ENCODE measurements around the gene DUXB.

GRCh38 chr16:75682308-75682707, 19.0 kb downstream of the DUXB start:
- no peak for TF ChIP-seq POLR2AphosphoS5 (IDR thresholded peaks at IDR 0.05; ENCODE audit: insufficient read depth, low read depth, low read length)
- TF ChIP-seq EZH2 (IDR thresholded peaks at IDR 0.05; ENCODE audit: borderline replicate concordance, low read depth, low read length, severe bottlenecking), result no peak
- no peak for TF ChIP-seq CTCF (IDR thresholded peaks at IDR 0.05; ENCODE audit: extremely low read depth in 1 of 2, insufficient read depth in 1 of 2, low read depth in 1 of 2, low read length in 2 of 2)
